ENCODE measurements around the gene PROB1.

DNA sequence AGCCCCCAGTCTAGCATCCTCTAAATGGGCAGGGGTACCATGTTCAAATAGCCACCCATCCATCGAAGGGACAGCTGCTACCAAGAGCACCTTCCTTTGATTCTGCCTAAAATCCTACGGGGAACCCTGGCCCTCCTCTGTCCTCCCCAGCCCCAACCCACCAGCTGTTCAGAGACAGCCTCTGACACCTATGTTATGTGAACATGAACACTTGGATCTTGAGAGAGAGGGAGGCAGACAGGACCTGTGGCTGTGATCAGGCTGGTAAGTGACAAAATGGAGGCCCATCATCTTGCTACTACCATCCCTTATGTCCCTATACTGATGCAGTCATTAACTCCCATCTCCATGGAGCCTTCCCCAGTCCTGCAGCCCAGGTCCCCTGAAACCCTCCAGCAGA, 20.0 kb downstream of the PROB1 start:
- no peak for TF ChIP-seq EZH2 (IDR thresholded peaks at IDR 0.05; ENCODE audit: low read length)
- TF ChIP-seq CTCF (optimal IDR thresholded peaks at IDR 0.05 in 1 of 3, IDR thresholded peaks at IDR 0.05 in 1 of 3, conservative IDR thresholded peaks at IDR 0.05 in 1 of 3; ENCODE audit: extremely low read depth in 1 of 3, insufficient read depth in 2 of 3, low read length in 3 of 3) = no peak
